Mononuclear cell (primary cell): ENCODE data around the gene TSHB. TPM values are rescaled to one million over a fixed set of nuclear protein-coding genes. Genes with fewer than 3 reads are reported as not detected.
"Not testable (repeated sequence)": the region's sequence is repeated elsewhere in the genome, so short reads cannot be mapped to it uniquely, and the experiment has no call there.

ENCODE experiments used
- H3K27me3 ChIP-seq: 2 replicates; pipeline ENCODE4 v1.6.0; 2011; ENCODE audit warnings: low read length, control low read depth; ENCODE audit not compliant: insufficient read depth
- H3K4me1 ChIP-seq: 2 replicates; pipeline ENCODE4 v1.5.1; 2011; ENCODE audit warnings: mild to moderate bottlenecking, low read length, control low read depth; ENCODE audit not compliant: insufficient read depth
- H3K4me3 ChIP-seq: 2 replicates; pipeline ENCODE4 v1.5.1; 2011; ENCODE audit warnings: mild to moderate bottlenecking, low read length, moderate library complexity
- H3K9me3 ChIP-seq: 2 replicates; pipeline ENCODE4 v1.5.1; 2011; ENCODE audit warnings: low read depth, mild to moderate bottlenecking, control low read depth, low read length
- total RNA-seq: library from RNA; depleted of rRNA; stranded (reverse); fragments of >200 nt; gene quantifications from one replicate; pipeline ENCODE4 v1.2.3, GENCODE V29; 2012

TSHB gene
- total RNA-seq, result not detected

DNA sequence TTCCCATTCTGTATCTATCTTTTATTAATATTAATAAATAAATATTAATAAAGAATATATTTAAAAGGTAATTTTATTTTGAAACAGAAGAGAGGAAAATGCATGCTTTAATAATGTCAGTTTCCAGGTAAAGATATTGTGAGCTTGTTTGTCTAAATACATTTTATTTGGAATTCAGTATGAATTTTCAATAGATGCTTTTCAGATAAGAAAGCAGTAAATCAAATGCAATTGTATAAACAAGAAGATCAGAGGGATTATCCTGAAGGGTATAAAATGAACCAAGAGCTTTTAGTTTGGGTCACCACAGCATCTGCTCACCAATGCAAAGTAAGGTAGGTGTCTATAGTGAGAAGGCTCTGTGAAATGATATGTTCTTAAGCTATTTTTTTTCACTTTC lies at the start of gene TSHB:
TSHB (plus strand) TSS at position 301 of the 400 bp plus-strand sequence. CDS start 3,537 bp downstream, outside the sequence.
- Histone ChIP-seq H3K9me3 (no peaks in the 10 kb centered on the region), H3K4me1 (no peaks in the 10 kb centered on the region), H3K27me3 (peaks cover 5% of the 10 kb centered on the region), H3K4me3 (no peak within 1 kb of the TSS)

GRCh38 chr1:114982251-114982650 lies 47.4 kb upstream of the TSHB start:
- Histone ChIP-seq H3K9me3 (peaks cover 21% of the 10 kb centered on the region), H3K4me3 (no peak overlapping the region), H3K27me3 (peaks cover 11% of the 10 kb centered on the region), H3K4me1 (no peaks in the 10 kb centered on the region)

- Histone ChIP-seq H3K4me3 (no peak overlapping the region), H3K4me1 (no peaks in the 10 kb centered on the region), H3K27me3 (peaks cover 16% of the 10 kb centered on the region), H3K9me3 (peaks cover 39% of the 10 kb centered on the region)
These were observed 43.3 kb upstream of the TSHB start for GRCh38 chr1:114986286-114986685.

DNA sequence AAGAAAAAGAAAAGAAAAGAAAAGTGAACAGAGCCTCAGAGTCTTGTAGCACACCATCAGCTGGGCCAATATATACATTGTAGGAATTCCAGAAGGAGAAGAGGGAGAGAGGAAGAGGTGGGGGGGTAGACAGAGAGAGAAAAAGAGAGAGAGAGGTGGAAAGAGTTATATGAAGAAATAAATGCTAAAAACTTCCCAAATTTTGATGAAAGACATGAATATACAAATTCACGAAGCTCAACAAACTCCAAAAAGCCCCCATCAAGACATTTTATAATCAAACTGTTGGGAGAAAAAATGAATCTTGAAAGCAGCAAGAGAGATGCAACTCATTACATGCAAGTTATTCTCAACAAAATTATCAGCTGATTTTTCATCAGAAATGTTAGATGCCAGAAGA lies 41.5 kb upstream of the TSHB start:
- no peaks in the 10 kb centered on the region for H3K4me1 ChIP-seq
- peaks cover 11% of the 10 kb centered on the region for H3K27me3 ChIP-seq
- peaks cover 23% of the 10 kb centered on the region for H3K9me3 ChIP-seq
- no peak overlapping the region for H3K4me3 ChIP-seq

GRCh38 chr1:114997510-114998289 lies 31.9 kb upstream of the TSHB start:
- peaks cover 3% of the 10 kb centered on the region for H3K27me3 ChIP-seq
- no peaks in the 10 kb centered on the region for H3K4me1 ChIP-seq
- H3K9me3 ChIP-seq, result no peaks in the 10 kb centered on the region
- no peak overlapping the region for H3K4me3 ChIP-seq

- H3K4me3 ChIP-seq, result no peak overlapping the region
- no peaks in the 10 kb centered on the region for H3K9me3 ChIP-seq
- no peaks in the 10 kb centered on the region for H3K4me1 ChIP-seq
- H3K27me3 ChIP-seq, result peaks cover 9% of the 10 kb centered on the region
These were observed 23.4 kb upstream of the TSHB start for GRCh38 chr1:115006191-115006590.

DNA sequence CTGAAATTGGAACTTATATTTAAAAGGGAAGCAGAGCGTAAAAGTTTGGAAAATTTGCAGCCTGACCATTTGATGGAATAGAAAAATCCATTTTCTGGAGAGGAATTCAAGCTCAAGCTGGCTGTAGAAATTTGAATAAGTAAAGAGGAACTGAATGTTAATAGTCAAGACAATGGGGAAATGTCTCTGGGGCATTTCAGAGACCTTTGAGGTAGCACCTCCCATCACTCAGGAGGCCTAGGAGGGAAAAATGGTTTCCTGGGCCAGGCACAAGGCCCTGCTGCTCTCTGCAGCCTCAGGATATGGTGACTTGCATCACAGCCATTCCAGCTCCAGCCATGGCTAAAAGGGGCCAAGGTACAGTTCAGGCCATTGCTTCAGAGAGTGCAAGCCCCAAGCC lies 17.6 kb upstream of the TSHB start:
- H3K4me3 ChIP-seq, result no peak overlapping the region
- no peaks in the 10 kb centered on the region for H3K27me3 ChIP-seq
- no peaks in the 10 kb centered on the region for H3K4me1 ChIP-seq
- H3K9me3 ChIP-seq, result no peaks in the 10 kb centered on the region

- no peak overlapping the region for H3K4me3 ChIP-seq
- H3K27me3 ChIP-seq, result no peaks in the 10 kb centered on the region
- H3K9me3 ChIP-seq, result no peaks in the 10 kb centered on the region
These were observed 17.2 kb upstream of the TSHB start for GRCh38 chr1:115012434-115012833.

GRCh38 chr1:115013792-115014191 lies 15.8 kb upstream of the TSHB start:
- Histone ChIP-seq H3K9me3 (no peaks in the 10 kb centered on the region), H3K27me3 (no peaks in the 10 kb centered on the region), H3K4me1 (no peaks in the 10 kb centered on the region), H3K4me3 (no peak overlapping the region)

More at GRCh38 chr1:115012434-115012833, 17.2 kb upstream of the TSHB start:
- H3K4me1 ChIP-seq, result no peaks in the 10 kb centered on the region

DNA sequence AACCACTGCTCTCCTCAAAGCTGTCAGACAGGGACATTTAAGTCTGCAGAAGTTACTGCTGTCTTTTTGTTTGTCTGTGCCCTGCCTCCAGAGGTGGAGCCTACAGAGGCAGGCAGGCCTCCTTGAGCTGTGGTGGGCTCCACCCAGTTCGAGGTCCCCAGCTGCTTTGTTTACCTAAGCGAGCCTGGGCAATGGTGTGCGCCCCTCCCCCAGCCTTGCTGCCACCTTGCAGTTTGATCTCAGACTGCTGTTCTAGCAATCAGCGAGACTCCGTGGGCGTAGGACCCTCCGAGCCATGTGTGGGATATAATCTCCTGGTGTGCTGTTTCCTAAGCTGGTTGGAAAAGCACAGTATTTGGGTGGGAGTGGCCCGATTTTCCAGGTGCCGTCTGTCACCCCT lies 10.1 kb upstream of the TSHB start:
- not testable (repeated sequence) for H3K27me3 ChIP-seq

DNA sequence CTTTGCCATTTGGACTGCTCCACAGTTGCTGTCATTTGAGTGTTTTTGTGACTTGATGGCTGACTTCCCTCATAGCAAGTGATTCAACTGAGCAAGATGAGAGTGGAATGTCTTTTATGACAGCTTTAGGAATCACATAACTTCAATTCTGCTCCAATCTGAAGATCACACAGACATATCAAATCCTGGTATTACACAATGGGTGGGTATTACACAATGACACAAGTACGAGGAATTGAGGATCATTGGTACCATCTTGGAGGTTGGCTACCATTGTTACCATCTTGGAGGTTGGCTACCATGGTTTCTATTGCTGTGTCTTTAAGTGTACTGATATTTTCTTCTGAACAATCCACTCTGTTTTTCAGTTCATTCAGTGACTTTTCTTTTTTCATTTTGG lies 8.5 kb upstream of the TSHB start:
- Histone ChIP-seq H3K4me3 (no peak overlapping the region), H3K27me3 (peaks cover 10% of the 10 kb centered on the region), H3K9me3 (no peaks in the 10 kb centered on the region), H3K4me1 (no peaks in the 10 kb centered on the region)

More for the DNA sequence above, 10.1 kb upstream of the TSHB start:
- H3K9me3 ChIP-seq, H3K4me1 ChIP-seq, H3K4me3 ChIP-seq: not testable (repeated sequence)

DNA sequence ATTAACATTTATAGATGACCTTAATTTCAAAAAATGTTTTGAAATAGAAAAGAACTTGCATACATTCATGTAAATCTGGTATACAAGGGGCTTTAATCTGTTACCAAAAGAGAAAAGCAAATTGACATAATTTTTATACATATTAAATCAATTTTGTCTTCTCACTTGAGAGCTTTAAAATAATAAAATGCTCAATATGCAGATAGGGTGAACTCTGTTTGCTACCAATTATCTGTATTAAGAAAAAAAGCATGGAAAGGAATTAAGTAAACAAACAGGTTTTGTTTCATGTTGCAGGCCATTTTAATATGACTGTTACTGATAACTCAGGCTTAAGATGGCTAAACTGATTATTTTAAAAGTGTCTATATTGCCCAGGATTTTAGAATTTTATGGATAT lies 6.0 kb upstream of the TSHB start:
- H3K9me3 ChIP-seq, result no peaks in the 10 kb centered on the region
- H3K4me1 ChIP-seq, result no peaks in the 10 kb centered on the region
- peaks cover 10% of the 10 kb centered on the region for H3K27me3 ChIP-seq
- no peak overlapping the region for H3K4me3 ChIP-seq

- H3K4me3 ChIP-seq, result no peak overlapping the region
These were observed 2.0 kb downstream of the TSHB start for GRCh38 chr1:115031595-115031994.

DNA sequence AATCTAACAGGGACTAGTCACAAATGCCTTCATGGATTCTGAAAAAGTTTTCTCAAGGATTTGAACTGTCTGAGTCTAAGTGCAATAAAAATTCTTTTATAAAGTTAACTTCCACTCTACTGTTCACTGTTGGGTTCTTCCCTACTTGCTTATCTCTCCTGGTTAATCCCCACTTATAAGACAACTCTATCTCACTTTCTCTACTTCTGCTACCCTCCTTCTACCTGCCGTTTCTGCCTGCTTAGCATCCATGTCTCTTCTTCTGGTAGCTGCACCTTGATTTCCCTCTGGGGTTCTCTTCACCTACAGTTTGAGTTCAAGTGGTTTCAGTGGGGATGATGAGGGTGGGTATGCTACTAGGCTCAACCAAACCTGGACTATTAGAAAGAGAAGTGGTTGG lies 6.0 kb downstream of the TSHB start:
- Histone ChIP-seq H3K4me1 (no peaks in the 10 kb centered on the region), H3K4me3 (no peak overlapping the region), H3K9me3 (no peaks in the 10 kb centered on the region), H3K27me3 (peaks cover 5% of the 10 kb centered on the region)

More at GRCh38 chr1:115031595-115031994, 2.0 kb downstream of the TSHB start:
- Histone ChIP-seq H3K9me3 (no peaks in the 10 kb centered on the region), H3K4me1 (no peaks in the 10 kb centered on the region), H3K27me3 (peaks cover 5% of the 10 kb centered on the region)

GRCh38 chr1:115036814-115037507 lies 7.3 kb downstream of the TSHB start:
- no peaks in the 10 kb centered on the region for H3K9me3 ChIP-seq
- H3K4me3 ChIP-seq, result no peak overlapping the region
- H3K27me3 ChIP-seq, result no peaks in the 10 kb centered on the region
- H3K4me1 ChIP-seq, result no peaks in the 10 kb centered on the region
